ENCODE data around the gene NT5C.
A peak's percentile ranks its signal among the peaks of the same experiment; 100 is the strongest.
"Not testable (repeated sequence)": the region's sequence is repeated elsewhere in the genome, so short reads cannot be mapped to it uniquely, and the experiment has no call there.

Gene NT5C

DNA sequence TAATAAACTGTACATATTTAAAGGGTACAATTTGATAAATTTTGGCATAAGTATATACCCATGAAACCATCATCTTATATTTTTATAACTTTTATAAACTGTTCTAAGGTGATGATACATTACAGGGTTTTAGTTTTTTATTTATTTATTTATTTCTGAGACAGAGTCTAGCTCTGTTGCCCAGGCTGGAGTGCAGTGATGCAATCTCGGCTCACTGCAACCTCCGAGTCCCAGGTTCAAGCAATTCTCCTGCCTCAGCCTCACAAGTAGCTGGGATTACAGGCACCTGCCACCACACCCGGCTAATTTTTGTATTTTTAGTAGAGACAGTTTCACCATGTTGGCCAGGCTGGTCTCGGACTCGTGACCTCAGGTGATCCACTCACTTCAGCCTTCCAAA lies 3.6 kb downstream of the NT5C start:
- CTCF ChIA-PET = interaction anchor here (0.6 to 6.0 kb wide), 5 partner anchors 12 to 1586 kb away, joined by 3 to 77 read pairs (median 3); no protein-coding TSS in a partner anchor

DNA sequence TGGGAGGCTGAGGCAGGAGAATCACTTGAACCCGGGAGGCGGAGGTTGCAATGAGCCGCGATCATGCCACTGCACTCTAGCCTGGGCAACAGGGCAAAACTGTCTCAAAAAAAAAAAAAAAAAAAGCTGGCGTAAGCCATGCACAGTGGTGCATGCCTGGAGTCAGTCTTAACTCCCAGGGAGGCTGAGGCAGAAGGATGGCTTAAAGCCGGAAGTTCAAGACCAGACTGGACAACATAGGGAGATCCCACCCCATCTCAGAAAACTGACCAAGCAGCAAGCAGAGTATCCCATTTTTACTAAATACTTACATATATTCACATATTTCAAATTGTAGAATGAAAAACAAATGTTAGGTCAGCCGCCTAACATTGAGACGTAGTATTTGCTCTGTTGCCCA lies 4.6 kb downstream of the NT5C start:
- Histone ChIP-seq H3K27ac (ENCODE audit: extremely low read depth, low read depth, low read length) (no peak overlapping the region), H3K4me1 (ENCODE audit: control insufficient read depth, insufficient read depth, low read length) (0 out of 2 replicates have a peak, but pooled peaks cover 4% of the 10 kb centered on the region), H3K4me3 (ENCODE audit: low read depth, low read length) (no peak overlapping the region), H3K9me3 (ENCODE audit: control insufficient read depth, insufficient read depth, low read depth, low read length) (no peaks in the 10 kb centered on the region), H3K36me3 (ENCODE audit: control insufficient read depth in 2 of 2, insufficient read depth in 1 of 2, low read length in 2 of 2) (peaks cover 0 to 39% of the 10 kb centered on the region in 2 experiments; a peak in 2 of 3 replicates)
- CTCF ChIA-PET = interaction anchor here (0.6 to 6.0 kb wide), 4 partner anchors 11 to 284 kb away, joined by 3 to 77 read pairs (median 6); no protein-coding TSS in a partner anchor
- TF ChIP-seq ZNF121 (tag by site-specific recombination; IDR thresholded peaks at IDR 0.05) (peak; percentile 74; the same call in 1 of the 2 replicates), ZNF221 (tag by site-specific recombination; IDR thresholded peaks at IDR 0.05; ENCODE audit: borderline replicate concordance) (no peak), ZNF530 (tag by site-specific recombination; IDR thresholded peaks at IDR 0.05; ENCODE audit: low read depth) (no peak), ZNF664 (tag by site-specific recombination; IDR thresholded peaks at IDR 0.05) (peak; percentile 38; the same call in 1 of the 2 replicates), ZNF571 (tag by site-specific recombination; IDR thresholded peaks at IDR 0.05) (no peak), TCF7L2 (IDR thresholded peaks at IDR 0.05; ENCODE audit: borderline replicate concordance, low read depth, low read length) (no peak), ZEB2 (tag by site-specific recombination; IDR thresholded peaks at IDR 0.05) (no peak)
- TF ChIP-seq, protein P1, sequence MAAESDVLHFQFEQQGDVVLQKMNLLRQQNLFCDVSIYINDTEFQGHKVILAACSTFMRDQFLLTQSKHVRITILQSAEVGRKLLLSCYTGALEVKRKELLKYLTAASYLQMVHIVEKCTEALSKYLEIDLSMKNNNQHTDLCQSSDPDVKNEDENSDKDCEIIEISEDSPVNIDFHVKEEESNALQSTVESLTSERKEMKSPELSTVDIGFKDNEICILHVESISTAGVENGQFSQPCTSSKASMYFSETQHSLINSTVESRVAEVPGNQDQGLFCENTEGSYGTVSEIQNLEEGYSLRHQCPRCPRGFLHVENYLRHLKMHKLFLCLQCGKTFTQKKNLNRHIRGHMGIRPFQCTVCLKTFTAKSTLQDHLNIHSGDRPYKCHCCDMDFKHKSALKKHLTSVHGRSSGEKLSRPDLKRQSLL (tag by site-specific recombination; IDR thresholded peaks at IDR 0.05) = no peak
- TF ChIP-seq, protein P2, sequence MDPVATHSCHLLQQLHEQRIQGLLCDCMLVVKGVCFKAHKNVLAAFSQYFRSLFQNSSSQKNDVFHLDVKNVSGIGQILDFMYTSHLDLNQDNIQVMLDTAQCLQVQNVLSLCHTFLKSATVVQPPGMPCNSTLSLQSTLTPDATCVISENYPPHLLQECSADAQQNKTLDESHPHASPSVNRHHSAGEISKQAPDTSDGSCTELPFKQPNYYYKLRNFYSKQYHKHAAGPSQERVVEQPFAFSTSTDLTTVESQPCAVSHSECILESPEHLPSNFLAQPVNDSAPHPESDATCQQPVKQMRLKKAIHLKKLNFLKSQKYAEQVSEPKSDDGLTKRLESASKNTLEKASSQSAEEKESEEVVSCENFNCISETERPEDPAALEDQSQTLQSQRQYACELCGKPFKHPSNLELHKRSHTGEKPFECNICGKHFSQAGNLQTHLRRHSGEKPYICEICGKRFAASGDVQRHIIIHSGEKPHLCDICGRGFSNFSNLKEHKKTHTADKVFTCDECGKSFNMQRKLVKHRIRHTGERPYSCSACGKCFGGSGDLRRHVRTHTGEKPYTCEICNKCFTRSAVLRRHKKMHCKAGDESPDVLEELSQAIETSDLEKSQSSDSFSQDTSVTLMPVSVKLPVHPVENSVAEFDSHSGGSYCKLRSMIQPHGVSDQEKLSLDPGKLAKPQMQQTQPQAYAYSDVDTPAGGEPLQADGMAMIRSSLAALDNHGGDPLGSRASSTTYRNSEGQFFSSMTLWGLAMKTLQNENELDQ (tag by site-specific recombination; IDR thresholded peaks at IDR 0.05; ENCODE audit: low read depth) = no peak
- TF ChIP-seq, protein P3, sequence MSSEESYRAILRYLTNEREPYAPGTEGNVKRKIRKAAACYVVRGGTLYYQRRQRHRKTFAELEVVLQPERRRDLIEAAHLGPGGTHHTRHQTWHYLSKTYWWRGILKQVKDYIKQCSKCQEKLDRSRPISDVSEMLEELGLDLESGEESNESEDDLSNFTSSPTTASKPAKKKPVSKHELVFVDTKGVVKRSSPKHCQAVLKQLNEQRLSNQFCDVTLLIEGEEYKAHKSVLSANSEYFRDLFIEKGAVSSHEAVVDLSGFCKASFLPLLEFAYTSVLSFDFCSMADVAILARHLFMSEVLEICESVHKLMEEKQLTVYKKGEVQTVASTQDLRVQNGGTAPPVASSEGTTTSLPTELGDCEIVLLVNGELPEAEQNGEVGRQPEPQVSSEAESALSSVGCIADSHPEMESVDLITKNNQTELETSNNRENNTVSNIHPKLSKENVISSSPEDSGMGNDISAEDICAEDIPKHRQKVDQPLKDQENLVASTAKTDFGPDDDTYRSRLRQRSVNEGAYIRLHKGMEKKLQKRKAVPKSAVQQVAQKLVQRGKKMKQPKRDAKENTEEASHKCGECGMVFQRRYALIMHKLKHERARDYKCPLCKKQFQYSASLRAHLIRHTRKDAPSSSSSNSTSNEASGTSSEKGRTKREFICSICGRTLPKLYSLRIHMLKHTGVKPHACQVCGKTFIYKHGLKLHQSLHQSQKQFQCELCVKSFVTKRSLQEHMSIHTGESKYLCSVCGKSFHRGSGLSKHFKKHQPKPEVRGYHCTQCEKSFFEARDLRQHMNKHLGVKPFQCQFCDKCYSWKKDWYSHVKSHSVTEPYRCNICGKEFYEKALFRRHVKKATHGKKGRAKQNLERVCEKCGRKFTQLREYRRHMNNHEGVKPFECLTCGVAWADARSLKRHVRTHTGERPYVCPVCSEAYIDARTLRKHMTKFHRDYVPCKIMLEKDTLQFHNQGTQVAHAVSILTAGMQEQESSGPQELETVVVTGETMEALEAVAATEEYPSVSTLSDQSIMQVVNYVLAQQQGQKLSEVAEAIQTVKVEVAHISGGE (tag by site-specific recombination; conservative IDR thresholded peaks at IDR 0.05; ENCODE audit: low read depth) = no peak
- POLR2A ChIA-PET = interaction anchor here (0.5 to 3.1 kb wide), 9 partner anchors 10 to 907 kb away, joined by 3 to 8 read pairs (median 4); no protein-coding TSS in a partner anchor

More for the DNA sequence above, 3.6 kb downstream of the NT5C start:
- TF ChIP-seq ZNF121 (tag by site-specific recombination; IDR thresholded peaks at IDR 0.05) = peak; percentile 70
- H3K9me3 ChIP-seq (ENCODE audit: control insufficient read depth, insufficient read depth, low read depth, low read length); H3K27ac ChIP-seq (ENCODE audit: extremely low read depth, low read depth, low read length); H3K4me1 ChIP-seq (ENCODE audit: control insufficient read depth, insufficient read depth, low read length); H3K4me3 ChIP-seq (ENCODE audit: low read depth, low read length): not testable (repeated sequence)
- peaks cover 0 to 39% of the 10 kb centered on the region in 2 experiments; a peak in 2 of 3 replicates for H3K36me3 ChIP-seq (ENCODE audit: control insufficient read depth in 2 of 2, insufficient read depth in 1 of 2, low read length in 2 of 2)
- POLR2A ChIA-PET = interaction anchor here (0.7 kb wide), 1 partner anchor 48 kb away, joined by 3 read pairs; no protein-coding TSS in a partner anchor

DNA sequence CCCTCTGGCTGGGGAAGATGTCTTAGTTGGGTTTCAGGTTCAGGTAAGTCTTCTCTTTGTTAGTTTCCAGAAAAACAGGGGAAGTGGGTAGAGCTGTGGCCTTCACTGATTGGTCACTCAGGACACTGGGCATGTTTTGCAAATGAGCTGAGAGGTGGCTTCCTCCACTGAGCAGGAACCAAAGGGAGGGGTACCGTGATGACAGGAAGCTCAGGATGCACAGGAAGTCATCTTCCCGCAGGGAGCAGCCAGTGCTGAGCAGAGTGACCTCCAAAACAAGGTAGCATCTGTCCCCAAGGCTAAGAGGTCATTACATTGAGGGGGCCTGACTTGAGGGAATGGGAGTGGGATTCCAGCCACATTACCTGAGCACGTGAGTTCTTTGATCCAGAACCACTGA lies 5.6 kb downstream of the NT5C start:
- Histone ChIP-seq H3K36me3 (ENCODE audit: control insufficient read depth in 2 of 2, insufficient read depth in 1 of 2, low read length in 2 of 2) (peaks cover 1 to 47% of the 10 kb centered on the region in 2 experiments; a peak in 2 of 3 replicates), H3K9me3 (ENCODE audit: control insufficient read depth, insufficient read depth, low read depth, low read length) (no peaks in the 10 kb centered on the region), H3K4me3 (ENCODE audit: low read depth, low read length) (no peak overlapping the region), H3K4me1 (ENCODE audit: control insufficient read depth, insufficient read depth, low read length) (0 out of 2 replicates have a peak, but pooled peaks cover 4% of the 10 kb centered on the region), H3K27ac (ENCODE audit: extremely low read depth, low read depth, low read length) (no peak overlapping the region)
- CTCF ChIA-PET = interaction anchor here (0.6 to 6.0 kb wide), 3 partner anchors 10 to 335 kb away, joined by 3 to 77 read pairs (median 3); no protein-coding TSS in a partner anchor
- POLR2A ChIA-PET = interaction anchor here (0.6 to 3.1 kb wide), 4 partner anchors 10 to 729 kb away, joined by 3 to 8 read pairs (median 4); partner anchors contain the start of genes GGA3 and WBP2
- TF ChIP-seq ZBTB48 (tag by site-specific recombination; IDR thresholded peaks at IDR 0.05) = no peak
- TF ChIP-seq, protein P4, sequence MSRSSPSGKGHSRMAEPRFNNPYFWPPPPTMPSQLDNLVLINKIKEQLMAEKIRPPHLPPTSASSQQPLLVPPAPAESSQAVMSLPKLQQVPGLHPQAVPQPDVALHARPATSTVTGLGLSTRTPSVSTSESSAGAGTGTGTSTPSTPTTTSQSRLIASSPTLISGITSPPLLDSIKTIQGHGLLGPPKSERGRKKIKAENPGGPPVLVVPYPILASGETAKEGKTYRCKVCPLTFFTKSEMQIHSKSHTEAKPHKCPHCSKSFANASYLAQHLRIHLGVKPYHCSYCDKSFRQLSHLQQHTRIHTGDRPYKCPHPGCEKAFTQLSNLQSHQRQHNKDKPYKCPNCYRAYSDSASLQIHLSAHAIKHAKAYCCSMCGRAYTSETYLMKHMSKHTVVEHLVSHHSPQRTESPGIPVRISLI (tag by site-specific recombination; IDR thresholded peaks at IDR 0.05) = no peak
- TF ChIP-seq SP7 (tag by site-specific recombination; IDR thresholded peaks at IDR 0.05) = no peak
- no peak for TF ChIP-seq REPIN1 (tag by site-specific recombination; IDR thresholded peaks at IDR 0.05; ENCODE audit: low read depth)
- no peak for TF ChIP-seq ZNF624 (tag by site-specific recombination; IDR thresholded peaks at IDR 0.05)
- TF ChIP-seq, protein P5, sequence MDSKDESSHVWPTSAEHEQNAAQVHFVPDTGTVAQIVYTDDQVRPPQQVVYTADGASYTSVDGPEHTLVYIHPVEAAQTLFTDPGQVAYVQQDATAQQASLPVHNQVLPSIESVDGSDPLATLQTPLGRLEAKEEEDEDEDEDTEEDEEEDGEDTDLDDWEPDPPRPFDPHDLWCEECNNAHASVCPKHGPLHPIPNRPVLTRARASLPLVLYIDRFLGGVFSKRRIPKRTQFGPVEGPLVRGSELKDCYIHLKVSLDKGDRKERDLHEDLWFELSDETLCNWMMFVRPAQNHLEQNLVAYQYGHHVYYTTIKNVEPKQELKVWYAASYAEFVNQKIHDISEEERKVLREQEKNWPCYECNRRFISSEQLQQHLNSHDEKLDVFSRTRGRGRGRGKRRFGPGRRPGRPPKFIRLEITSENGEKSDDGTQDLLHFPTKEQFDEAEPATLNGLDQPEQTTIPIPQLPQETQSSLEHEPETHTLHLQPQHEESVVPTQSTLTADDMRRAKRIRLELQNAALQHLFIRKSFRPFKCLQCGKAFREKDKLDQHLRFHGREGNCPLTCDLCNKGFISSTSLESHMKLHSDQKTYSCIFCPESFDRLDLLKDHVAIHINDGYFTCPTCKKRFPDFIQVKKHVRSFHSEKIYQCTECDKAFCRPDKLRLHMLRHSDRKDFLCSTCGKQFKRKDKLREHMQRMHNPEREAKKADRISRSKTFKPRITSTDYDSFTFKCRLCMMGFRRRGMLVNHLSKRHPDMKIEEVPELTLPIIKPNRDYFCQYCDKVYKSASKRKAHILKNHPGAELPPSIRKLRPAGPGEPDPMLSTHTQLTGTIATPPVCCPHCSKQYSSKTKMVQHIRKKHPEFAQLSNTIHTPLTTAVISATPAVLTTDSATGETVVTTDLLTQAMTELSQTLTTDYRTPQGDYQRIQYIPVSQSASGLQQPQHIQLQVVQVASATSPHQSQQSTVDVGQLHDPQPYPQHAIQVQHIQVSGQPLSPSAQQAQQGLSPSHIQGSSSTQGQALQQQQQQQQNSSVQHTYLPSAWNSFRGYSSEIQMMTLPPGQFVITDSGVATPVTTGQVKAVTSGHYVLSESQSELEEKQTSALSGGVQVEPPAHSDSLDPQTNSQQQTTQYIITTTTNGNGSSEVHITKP (tag by site-specific recombination; IDR thresholded peaks at IDR 0.05) = peak; percentile 64; the same call in 1 of the 2 replicates
- TF ChIP-seq ZNF600 (tag by site-specific recombination; IDR thresholded peaks at IDR 0.05) = peak; percentile 32; the same call in 1 of the 2 replicates
- TF ChIP-seq ZNF324 (tag by site-specific recombination; IDR thresholded peaks at IDR 0.05) = no peak

All from HEK293 (cell line).